Measurements from ENCODE around the gene BCOR.

BCOR gene

DNA sequence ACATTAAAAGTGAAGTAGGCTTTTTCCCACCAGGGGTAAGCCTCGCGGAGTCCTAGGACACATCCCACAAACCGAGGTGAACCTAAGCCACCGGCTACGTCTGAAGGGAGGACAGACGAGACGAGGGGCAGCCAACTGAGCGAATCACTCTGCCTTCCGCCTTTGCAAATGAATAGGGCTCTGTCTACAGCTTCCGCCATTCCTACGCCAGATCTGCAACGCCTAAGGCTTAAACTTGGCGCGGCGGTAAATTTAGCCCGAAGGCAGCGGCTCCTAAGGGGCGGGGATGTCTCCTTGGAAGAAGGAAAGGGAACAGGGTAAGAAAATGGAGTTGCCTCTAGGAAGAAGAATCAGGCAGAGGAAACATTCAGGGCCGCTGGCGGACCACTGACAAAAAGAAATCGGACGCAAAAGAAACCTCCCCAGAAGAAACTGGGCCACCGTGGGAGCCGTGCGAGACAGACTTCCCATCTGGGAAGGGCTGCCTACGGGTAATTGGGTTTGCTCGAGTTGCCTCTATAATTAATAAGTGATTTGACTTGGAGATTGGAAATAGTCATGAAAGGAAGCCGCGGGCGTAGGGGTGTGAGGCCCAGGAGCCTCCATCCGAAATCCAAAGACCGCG is 90.5 kb downstream of the BCOR start:
- no peak overlapping the region for H3K4me3 ChIP-seq (ENCODE audit: low read depth, low read length)

DNA sequence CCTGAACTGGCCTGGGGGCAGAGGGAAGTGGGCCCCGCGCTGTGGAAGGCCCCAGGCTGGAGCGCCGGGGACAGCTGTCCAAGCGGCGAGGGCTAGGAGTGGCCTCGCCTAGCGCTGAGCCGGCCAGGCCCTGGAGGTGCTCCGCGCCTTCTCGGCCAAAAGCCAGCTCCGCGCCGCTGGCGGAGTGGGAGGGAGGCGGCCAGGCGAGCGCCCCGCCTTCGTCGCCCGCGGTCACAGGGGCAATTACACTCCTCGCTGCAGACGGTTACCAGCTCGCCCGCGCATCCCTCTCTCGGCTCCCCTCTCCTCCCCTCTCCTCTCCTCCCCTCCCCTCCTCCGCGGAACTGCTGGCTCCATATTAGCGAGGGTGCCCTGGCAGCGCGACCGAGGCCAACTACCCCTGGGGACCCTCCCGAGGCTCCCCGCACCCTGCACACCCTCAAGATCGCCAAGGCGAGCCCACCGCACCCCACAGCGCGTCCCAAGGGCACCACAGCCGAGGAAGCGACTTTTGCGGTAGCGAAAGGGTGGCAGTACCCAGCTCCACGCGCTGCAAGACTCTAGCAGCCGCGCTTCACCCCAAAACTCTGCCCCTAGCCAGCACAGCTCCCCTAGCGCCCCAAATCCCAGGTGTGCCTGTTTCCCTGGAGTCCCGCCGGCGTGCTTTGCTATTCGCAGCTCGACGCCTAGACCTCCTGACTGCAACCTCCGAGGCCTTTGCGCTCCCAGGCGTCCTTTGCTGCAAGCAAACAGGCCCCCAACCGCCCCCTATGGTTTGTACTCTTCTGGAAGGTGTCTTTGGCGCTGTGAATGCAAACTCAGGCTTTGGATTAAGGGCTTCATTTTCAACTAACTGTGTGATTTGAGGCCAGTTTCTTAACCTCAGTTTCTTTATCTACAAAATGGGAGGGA is 91.4 kb downstream of the BCOR start:
- peak overlapping the region; percentile 6 for H3K4me3 ChIP-seq (ENCODE audit: low read depth, low read length)

DNA sequence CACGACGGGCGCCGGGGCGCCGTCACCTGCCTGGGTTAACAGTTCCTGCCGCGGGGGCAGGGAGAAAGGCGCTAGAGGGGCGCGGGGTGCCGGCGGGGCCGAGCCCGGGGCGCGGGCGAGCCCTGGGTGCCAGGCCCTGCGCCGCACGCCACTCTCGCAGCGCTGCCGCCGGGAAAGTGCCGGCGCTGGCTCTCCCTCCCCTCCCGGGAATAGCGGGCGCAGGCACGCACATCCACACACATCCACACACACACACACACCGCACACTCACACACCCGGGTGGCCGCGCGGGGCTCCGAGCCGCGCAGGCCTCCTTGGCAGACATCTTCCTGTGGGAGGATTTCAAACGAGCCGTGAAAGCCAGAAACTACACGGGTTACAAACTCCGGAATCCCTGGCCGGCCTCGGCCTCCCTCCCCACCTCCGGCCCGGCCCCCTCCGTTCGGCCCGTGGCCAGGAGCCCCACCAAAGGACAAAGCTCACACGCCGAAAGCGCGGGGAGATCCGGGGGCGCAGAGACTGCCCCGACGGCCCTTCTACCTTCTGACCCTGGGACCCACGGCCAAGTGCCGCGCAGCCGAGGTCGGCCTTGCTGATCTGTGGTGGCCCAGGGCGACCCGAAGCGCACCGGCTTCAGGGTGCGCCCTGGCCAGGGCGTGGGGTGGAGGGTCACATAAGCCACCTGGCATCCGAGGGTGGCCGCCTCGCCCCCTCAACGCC is 92.3 kb downstream of the BCOR start:
- H3K4me3 ChIP-seq (ENCODE audit: low read depth, low read length), result peak overlapping the region; percentile 8

- no peak overlapping the region for H3K4me3 ChIP-seq (ENCODE audit: low read depth, low read length)
Measured at GRCh38 chrX:40004921-40005291, 92.9 kb downstream of the BCOR start.

- no peak overlapping the region for H3K4me3 ChIP-seq (ENCODE audit: low read depth, low read length)
Measured at GRCh38 chrX:40004246-40004535, 93.6 kb downstream of the BCOR start.

DNA sequence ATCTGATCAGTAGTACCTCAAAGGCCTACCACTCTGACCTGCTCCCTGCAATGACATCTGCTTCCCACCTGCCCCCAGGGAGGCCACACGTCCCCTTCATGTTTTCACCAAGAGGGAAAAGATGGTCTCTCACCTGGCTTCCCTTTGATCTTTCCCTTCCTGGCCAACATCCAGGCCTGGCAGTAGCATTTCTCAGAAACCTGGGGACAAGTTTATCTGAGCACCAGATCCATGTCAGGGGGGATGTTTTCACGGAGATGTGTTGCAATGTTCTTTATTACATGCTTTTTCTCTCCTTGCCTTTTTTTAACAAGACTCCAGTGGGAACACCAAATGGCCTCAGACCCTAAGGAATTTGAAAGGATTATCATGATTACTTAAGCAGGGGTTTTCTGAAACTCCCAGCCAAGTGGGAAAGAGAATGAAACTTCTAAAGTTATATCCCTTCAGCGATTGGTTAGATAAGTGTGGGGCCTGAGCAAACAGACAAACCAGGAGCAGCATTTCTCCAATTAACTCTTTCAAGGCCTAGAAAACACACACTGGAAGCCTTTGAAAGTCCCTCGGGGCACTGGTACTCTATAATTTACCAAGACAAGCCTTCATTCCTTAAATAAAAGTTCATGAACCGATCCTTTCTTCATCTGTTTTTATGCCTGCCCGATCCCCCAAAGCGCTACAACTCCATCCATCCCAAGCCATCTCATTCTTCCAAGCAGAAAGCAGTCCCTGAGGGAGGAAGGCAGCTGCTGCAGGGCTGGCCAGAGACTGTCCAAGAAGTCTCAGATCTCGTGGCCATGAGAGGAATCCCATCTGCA is 94.1 kb downstream of the BCOR start:
- no peak overlapping the region for H3K4me3 ChIP-seq (ENCODE audit: low read depth, low read length)

- no peak overlapping the region for H3K4me3 ChIP-seq (ENCODE audit: low read depth, low read length)
Measured at GRCh38 chrX:40003071-40003427, 94.7 kb downstream of the BCOR start.
